HG02840 (cell line): ENCODE data around the gene ZNF736.

ENCODE experiments used
- ATAC-seq: cut with Tn5 transposase; IDR thresholded peaks from one replicate; pipeline ENCODE4 v1.9.1; 2021; ENCODE audit warnings: mild to moderate bottlenecking, moderate library complexity, moderate number of reproducible peaks; ENCODE audit not compliant: unreplicated experiment, low FRiP score

Gene ZNF736

DNA sequence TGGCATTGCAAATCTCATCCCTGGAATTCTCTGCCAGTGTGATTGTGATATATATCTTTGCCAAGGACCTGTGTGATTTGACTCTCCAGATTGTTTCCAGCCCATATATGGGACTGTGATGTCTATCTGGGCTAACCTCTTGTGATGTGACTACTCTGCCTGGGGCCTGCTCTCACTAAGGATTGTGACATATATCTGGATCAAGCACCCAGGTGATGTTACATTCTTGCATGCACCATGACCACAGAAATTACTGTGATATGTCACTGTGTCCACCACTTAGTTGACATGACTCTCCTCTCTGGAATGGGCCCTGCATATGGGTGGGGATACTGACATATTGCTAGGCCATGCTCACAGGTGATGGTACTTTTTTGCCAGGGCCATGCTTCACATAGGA lies 86.6 kb downstream of the ZNF736 start:
- ATAC-seq, result no peak
